Type B pancreatic cell (in vitro differentiated cells): Measurements from ENCODE around the gene REV3L. TPM values are rescaled to one million over a fixed set of nuclear protein-coding genes. Genes with fewer than 3 reads are reported as not detected.
A peak's percentile ranks its signal among the peaks of the same experiment; 100 is the strongest.
"Not testable (repeated sequence)": the region's sequence is repeated elsewhere in the genome, so short reads cannot be mapped to it uniquely, and the experiment has no call there.

ENCODE experiments used
- DNase-seq: peaks from one replicate; pipeline ENCODE4 v3.0.0; 2021; ENCODE audit warnings: mixed read lengths; ENCODE audit not compliant: unreplicated experiment; ENCODE audit errors: extremely low spot score
- H3K27ac Mint-ChIP-seq: 2 replicates; pipeline ENCODE4 v1.8.0; 2021; ENCODE audit warnings: mild to moderate bottlenecking, mixed read lengths
- H3K27me3 Mint-ChIP-seq: 2 replicates; pipeline ENCODE4 v1.8.0; 2021; ENCODE audit warnings: mixed read lengths
- H3K36me3 Mint-ChIP-seq: 2 replicates; pipeline ENCODE4 v1.8.0; 2021; ENCODE audit warnings: mixed read lengths
- H3K4me1 Mint-ChIP-seq: one replicate; pipeline ENCODE4 v1.8.0; 2021; ENCODE audit warnings: mixed read lengths; ENCODE audit not compliant: unreplicated experiment
- H3K4me3 Mint-ChIP-seq: 2 replicates; pipeline ENCODE4 v1.8.0; 2021; ENCODE audit warnings: mild to moderate bottlenecking, mixed read lengths
- H3K9me3 Mint-ChIP-seq: 2 replicates; pipeline ENCODE4 v1.8.0; 2021; ENCODE audit warnings: mixed read lengths
- total RNA-seq: library from RNA; stranded (reverse); gene quantifications from 2 replicates; pipeline ENCODE4 v1.2.1, GENCODE V29; 2021; ENCODE audit warnings: low replicate concordance
- TF ChIP-seq, protein P1 (sequence below): fragments of 200-600 bp; sonication (generic); conservative IDR thresholded peaks from 2 replicates; pipeline ENCODE4 v1.5.0; 2021; ENCODE audit warnings: antibody characterized with exemption, mild to moderate bottlenecking

REV3L gene
- total RNA-seq, 1 donor from 2014 or later: 34.4 TPM

DNA sequence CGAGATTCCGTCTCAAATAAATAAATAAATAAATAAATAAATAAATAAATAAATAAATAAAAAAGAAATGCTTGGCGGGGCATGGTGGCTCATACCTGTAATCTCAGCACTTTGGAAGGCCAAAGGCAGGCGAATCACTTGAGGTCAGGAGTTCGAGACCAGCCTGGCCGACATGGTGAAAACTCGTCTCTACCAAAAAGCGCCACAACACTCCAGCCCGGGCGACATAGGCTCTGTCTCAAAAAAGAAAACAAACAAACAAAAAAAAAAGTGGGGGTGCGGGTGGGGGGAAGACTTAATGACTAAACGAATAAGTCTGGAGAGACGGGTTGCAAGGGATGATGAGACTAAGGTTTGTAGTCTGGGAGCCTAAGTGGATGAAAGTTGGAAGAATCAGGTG lies 225.0 kb downstream of the REV3L start:
- Mint-ChIP-seq H3K36me3 (no peaks in the 10 kb centered on the region), H3K27ac (no peak overlapping the region), H3K27me3 (peaks cover 39% of the 10 kb centered on the region), H3K4me1 (peaks cover 16% of the 10 kb centered on the region), H3K4me3 (no peak overlapping the region), H3K9me3 (no peaks in the 10 kb centered on the region)
- TF ChIP-seq, protein P1, sequence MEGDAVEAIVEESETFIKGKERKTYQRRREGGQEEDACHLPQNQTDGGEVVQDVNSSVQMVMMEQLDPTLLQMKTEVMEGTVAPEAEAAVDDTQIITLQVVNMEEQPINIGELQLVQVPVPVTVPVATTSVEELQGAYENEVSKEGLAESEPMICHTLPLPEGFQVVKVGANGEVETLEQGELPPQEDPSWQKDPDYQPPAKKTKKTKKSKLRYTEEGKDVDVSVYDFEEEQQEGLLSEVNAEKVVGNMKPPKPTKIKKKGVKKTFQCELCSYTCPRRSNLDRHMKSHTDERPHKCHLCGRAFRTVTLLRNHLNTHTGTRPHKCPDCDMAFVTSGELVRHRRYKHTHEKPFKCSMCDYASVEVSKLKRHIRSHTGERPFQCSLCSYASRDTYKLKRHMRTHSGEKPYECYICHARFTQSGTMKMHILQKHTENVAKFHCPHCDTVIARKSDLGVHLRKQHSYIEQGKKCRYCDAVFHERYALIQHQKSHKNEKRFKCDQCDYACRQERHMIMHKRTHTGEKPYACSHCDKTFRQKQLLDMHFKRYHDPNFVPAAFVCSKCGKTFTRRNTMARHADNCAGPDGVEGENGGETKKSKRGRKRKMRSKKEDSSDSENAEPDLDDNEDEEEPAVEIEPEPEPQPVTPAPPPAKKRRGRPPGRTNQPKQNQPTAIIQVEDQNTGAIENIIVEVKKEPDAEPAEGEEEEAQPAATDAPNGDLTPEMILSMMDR: no peak
- no peak for DNase-seq

DNA sequence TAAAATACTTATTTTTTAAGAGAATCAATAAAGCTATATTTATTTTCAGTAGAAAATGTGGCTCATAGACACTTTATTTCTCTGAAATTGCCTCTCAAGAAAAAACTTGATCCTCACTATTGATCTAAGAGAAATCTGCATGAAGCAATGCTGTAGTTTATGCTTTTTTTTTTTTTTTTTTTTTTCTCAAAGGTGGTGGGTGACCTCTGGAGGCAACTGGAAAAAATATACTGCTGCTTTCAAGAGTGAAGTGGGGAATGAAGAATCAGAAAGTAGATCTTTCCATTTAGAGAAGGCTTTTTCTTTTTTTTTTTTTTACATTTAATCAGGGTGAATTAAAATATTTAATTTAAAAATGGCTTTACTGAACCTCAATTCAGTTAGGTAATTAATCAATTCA lies 226.4 kb downstream of the REV3L start:
- TF ChIP-seq, protein P1: peak; percentile 20
- H3K27me3 Mint-ChIP-seq: peaks cover 39% of the 10 kb centered on the region
- H3K27ac Mint-ChIP-seq: peak overlapping the region; percentile 25
- H3K4me1 Mint-ChIP-seq: peaks cover 16% of the 10 kb centered on the region
- H3K4me3 Mint-ChIP-seq: no peak overlapping the region
- DNase-seq: no peak
- H3K36me3 Mint-ChIP-seq: no peaks in the 10 kb centered on the region
- H3K9me3 Mint-ChIP-seq: no peaks in the 10 kb centered on the region

DNA sequence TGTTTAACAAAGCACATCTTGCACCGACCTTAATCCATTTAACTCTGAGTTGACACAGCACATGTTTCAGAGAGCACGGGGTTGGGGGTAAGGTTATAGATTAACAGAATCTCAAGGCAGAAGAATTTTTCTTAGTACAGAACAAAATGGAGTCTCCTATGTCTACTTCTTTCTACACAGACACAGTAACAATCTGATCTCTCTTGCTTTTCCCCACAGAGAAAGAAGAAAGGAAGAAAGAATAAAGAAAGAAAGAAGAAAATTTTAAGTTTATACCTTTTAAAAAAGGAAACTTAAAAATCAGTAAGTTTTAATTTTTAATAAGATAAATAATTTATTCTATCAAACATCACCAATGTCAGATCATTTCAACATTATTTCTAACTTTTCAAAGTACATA lies 227.2 kb downstream of the REV3L start:
- Mint-ChIP-seq H3K27ac (peak overlapping the region; percentile 36), H3K4me1 (peaks cover 13% of the 10 kb centered on the region), H3K27me3 (peaks cover 39% of the 10 kb centered on the region)
- not testable (repeated sequence) for H3K9me3 Mint-ChIP-seq, DNase-seq, H3K4me3 Mint-ChIP-seq, H3K36me3 Mint-ChIP-seq

DNA sequence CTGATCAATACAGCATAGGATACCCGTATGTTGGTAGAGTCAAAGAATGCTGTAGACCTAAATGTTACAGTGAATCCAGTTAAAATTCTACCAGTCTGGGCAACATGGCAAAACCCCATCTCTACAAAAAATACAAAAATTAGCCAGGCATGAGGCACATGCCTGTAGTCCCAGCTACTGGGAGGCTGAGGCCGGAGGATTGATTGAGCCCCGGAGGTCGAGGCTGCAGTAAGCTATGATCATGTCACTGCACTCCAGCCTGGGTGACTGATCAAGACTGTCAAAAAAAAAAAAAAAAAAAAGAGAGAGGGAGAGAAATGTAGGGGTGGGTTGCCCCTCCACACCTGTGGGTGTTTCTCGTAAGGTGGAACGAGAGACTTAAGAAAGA lies 228.2 kb downstream of the REV3L start:
- no peak overlapping the region for H3K4me3 Mint-ChIP-seq
- peaks cover 39% of the 10 kb centered on the region for H3K27me3 Mint-ChIP-seq
- H3K36me3 Mint-ChIP-seq: no peaks in the 10 kb centered on the region
- TF ChIP-seq, protein P1: no peak
- peak overlapping the region; percentile 58 for H3K27ac Mint-ChIP-seq
- no peak for DNase-seq
- peaks cover 10% of the 10 kb centered on the region for H3K4me1 Mint-ChIP-seq
- no peaks in the 10 kb centered on the region for H3K9me3 Mint-ChIP-seq

DNA sequence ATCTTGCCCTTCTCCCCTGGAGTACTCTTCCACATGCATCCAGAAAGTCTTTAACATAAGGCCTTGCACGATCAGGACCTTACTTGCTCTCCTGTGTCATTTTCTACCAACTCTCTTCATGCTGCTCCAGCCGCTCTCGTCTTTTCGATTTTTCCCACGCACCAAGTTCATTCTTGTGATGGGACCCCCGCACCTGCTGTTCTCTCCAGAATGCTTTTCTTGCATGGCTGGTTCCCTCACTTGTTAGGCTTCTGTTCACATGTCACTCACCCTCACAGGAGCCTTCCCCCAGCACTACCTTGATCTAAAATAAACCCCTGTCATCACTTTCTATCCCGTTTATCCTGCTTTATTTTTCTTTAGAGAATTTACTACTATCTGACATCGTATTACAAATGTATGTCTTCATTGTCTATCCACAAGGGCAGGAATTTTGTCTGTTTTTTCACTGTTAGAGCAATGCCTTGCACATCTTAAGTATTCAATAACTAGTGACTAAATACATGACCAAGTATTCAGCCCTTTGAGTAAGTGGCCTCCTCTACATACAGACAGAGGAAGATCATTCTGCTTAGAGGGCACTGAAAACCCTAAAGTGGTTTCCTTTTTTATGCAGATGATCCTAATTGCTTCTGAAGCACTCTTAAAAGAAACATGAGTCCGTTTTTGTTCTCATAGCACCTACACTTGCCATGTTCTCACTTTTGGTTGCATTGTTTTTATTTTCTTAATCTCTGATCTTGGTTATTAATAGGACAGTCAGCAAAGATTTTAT lies 228.8 kb downstream of the REV3L start:
- Mint-ChIP-seq H3K9me3 (no peaks in the 10 kb centered on the region), H3K27ac (no peak overlapping the region), H3K4me1 (peaks cover 10% of the 10 kb centered on the region), H3K4me3 (no peak overlapping the region), H3K27me3 (peaks cover 39% of the 10 kb centered on the region), H3K36me3 (no peaks in the 10 kb centered on the region)
- TF ChIP-seq, protein P1: no peak
- no peak for DNase-seq

DNA sequence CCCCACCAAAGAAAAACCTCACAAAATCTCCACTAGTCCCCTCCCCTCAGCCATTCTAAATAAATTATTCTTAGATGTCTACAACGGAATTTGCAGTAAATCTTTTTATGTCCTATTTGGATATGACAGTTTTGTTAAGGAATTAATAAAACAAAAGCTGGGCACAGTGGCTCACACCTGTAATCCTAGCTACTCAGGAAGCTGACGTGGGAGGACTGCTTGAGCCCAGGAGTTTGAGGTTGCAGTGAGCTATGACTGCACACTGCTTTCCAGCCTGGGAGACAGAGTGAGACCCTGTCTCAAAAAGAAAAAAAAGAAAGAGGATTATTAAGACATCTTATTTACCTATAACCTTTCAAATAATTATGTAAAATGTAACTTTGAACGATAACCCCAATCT lies 230.3 kb downstream of the REV3L start:
- H3K36me3 Mint-ChIP-seq: no peaks in the 10 kb centered on the region
- H3K27ac Mint-ChIP-seq: no peak overlapping the region
- TF ChIP-seq, protein P1: no peak
- no peak overlapping the region for H3K4me3 Mint-ChIP-seq
- H3K27me3 Mint-ChIP-seq: peaks cover 34% of the 10 kb centered on the region
- H3K9me3 Mint-ChIP-seq: no peaks in the 10 kb centered on the region
- no peak for DNase-seq
- peaks cover 4% of the 10 kb centered on the region for H3K4me1 Mint-ChIP-seq
